A549 (cell line): ENCODE measurements around the gene AHSG. TPM values are rescaled to one million over a fixed set of nuclear protein-coding genes. Genes with fewer than 3 reads are reported as not detected.

ENCODE experiments used
- ATAC-seq, 2 experiments: fragments of 200-7000 bp in 1 of 2; fragments of >200 bp in 1 of 2; cut with Nextera tagmentation in 1 of 2; cut with Tn5 transposase in 1 of 2; 3 replicates each; pipeline versions ENCODE4 v1.8.0 to v1.9.1; 2018 to 2020; ENCODE audit warnings: mild to moderate bottlenecking in 1 of 2, moderate library complexity in 1 of 2
- CTCF ChIA-PET: fragments of 300-600 bp; sonication (Branson Sonifier 250); formaldehyde crosslinking; extraction: SDS; loops from one replicate; lab custom pipeline; 2021; ENCODE audit warnings: antibody characterized with exemption, inconsistent platforms; lab: Yijun Ruan, JAX
- POLR2A ChIA-PET: fragments of 350-600 bp; formaldehyde crosslinking; extraction: SDS; loops from one replicate; lab custom pipeline; 2021; ENCODE audit warnings: antibody characterized with exemption, inconsistent platforms; lab: Yijun Ruan, JAX
- DNase-seq, 2 experiments: peaks; one replicate each; pipeline versions ENCODE4 v3.0.0 to v3.0.0-alpha.2; 2011 to 2016; ENCODE audit warnings: low read depth in 1 of 2, low spot score in 1 of 2
- FAIRE-seq: peaks from 2 replicates; lab custom pipeline; 2011; peaks lifted over from hg19 to GRCh38; lab: Jason Lieb, UNC
- H3K27ac ChIP-seq, 2 experiments: fragments of >200 bp; sonication (Bioruptor Twin); formaldehyde crosslinking; 3 replicates each; pipeline ENCODE4 v1.5.1; 2016 to 2017
- H3K4me1 ChIP-seq: fragments of >200 bp; sonication (Bioruptor Twin); formaldehyde crosslinking; 3 replicates; pipeline ENCODE4 v1.6.1; 2016
- H3K4me2 ChIP-seq: fragments of >200 bp; sonication (Bioruptor Twin); formaldehyde crosslinking; 3 replicates; pipeline ENCODE4 v1.6.1; 2016
- H3K4me3 ChIP-seq: fragments of >200 bp; sonication (Bioruptor Twin); formaldehyde crosslinking; 3 replicates; pipeline ENCODE4 v1.5.1; 2016
- H3K9me3 ChIP-seq: fragments of >200 bp; sonication (Bioruptor Twin); formaldehyde crosslinking; 3 replicates; pipeline ENCODE4 v1.6.1; 2016
- EP300 ChIP-seq, 2 experiments: fragments of >200 bp; sonication (Bioruptor Twin); formaldehyde crosslinking; IDR thresholded peaks; 2 replicates in 1 of 2; 3 replicates in 1 of 2; pipeline ENCODE4 v1.6.1; 2016 to 2017
- FOXS1 ChIP-seq: fragments of 250-450 bp; sonication (Bioruptor Pico); IDR thresholded peaks from 2 replicates; pipeline ENCODE4 v1.5.0; 2020; ENCODE audit warnings: mild to moderate bottlenecking, moderate library complexity
- NPAS2 ChIP-seq: fragments of 250-450 bp; sonication (Bioruptor Pico); IDR thresholded peaks from 2 replicates; pipeline ENCODE4 v1.8.0; 2022; ENCODE audit warnings: mild to moderate bottlenecking, moderate library complexity, borderline replicate concordance
- POLR2A ChIP-seq: IDR thresholded peaks from 2 replicates; pipeline ENCODE4 v1.6.1; 2012; ENCODE audit warnings: mild to moderate bottlenecking, low read length
- RAD21 ChIP-seq, 2 experiments: fragments of >200 bp in 1 of 2; sonication (Bioruptor Twin) in 1 of 2; formaldehyde crosslinking in 1 of 2; IDR thresholded peaks in 1 of 2; conservative IDR thresholded peaks in 1 of 2; 2 replicates in 1 of 2; 3 replicates in 1 of 2; pipeline ENCODE4 v1.6.1; 2012 to 2018; ENCODE audit warnings: inconsistent platforms in 1 of 2
- SMC3 ChIP-seq: fragments of >200 bp; sonication (Bioruptor Twin); formaldehyde crosslinking; IDR thresholded peaks from 3 replicates; pipeline ENCODE4 v1.6.1; 2018; ENCODE audit warnings: inconsistent platforms
- ZC3H11A ChIP-seq: fragments of 450-650 bp; IDR thresholded peaks from 2 replicates; pipeline ENCODE4 v1.6.1; 2014; ENCODE audit warnings: antibody characterized with exemption, mild to moderate bottlenecking
- ZSCAN20 ChIP-seq: fragments of 250-450 bp; sonication (Bioruptor Pico); IDR thresholded peaks from 2 replicates; pipeline ENCODE4 v1.8.0; 2022; ENCODE audit warnings: mild to moderate bottlenecking, moderate library complexity
- WGBS: methylation state at CpG from one replicate; pipeline ENCODE4 v1.1.6; 2017; ENCODE audit errors: missing lambda C conversion rate; 5-methylcytosine and 5-hydroxymethylcytosine counted together
- polyA plus RNA-seq, 4 experiments: library from polyadenylated mRNA; depleted of rRNA in 3 of 4; stranded (reverse); fragments of >200 nt; fragmentation: RNase III in 1 of 4; extraction: RNeasy Plus Mini Kit Qiagen cat#74134 plus additional on column Dnase treatment in 1 of 4; gene quantifications; 2 replicates in 3 of 4; 3 replicates in 1 of 4; pipeline ENCODE4 v1.2.3, GENCODE V29; 2011 to 2017
- TF ChIP-seq, protein P1 (sequence below): IDR thresholded peaks from 2 replicates; pipeline ENCODE4 v1.6.1; 2012; ENCODE audit warnings: low read depth, borderline replicate concordance
- TF ChIP-seq, protein P2 (sequence below): fragments of 250-450 bp; sonication (Bioruptor Pico); IDR thresholded peaks from 2 replicates; pipeline ENCODE4 v1.5.0; 2021; ENCODE audit warnings: mild to moderate bottlenecking, moderate library complexity, borderline replicate concordance
- TF ChIP-seq, protein P3 (sequence below): fragments of >200 bp; sonication (Bioruptor Twin); formaldehyde crosslinking; IDR thresholded peaks from 2 replicates; pipeline ENCODE4 v1.6.1; 2016
- TF ChIP-seq, protein P4 (sequence below): IDR thresholded peaks from 2 replicates; pipeline ENCODE4 v1.6.1; 2012
- TF ChIP-seq, protein P5 (sequence below): fragments of >200 bp; sonication (Bioruptor Twin); formaldehyde crosslinking; IDR thresholded peaks from 3 replicates; pipeline ENCODE4 v1.5.1; 2016

The AHSG gene
- polyA plus RNA-seq, 2 of the 4 experiments (the other 2 are of a cell fraction) = 0.08 to 0.49 TPM

DNA sequence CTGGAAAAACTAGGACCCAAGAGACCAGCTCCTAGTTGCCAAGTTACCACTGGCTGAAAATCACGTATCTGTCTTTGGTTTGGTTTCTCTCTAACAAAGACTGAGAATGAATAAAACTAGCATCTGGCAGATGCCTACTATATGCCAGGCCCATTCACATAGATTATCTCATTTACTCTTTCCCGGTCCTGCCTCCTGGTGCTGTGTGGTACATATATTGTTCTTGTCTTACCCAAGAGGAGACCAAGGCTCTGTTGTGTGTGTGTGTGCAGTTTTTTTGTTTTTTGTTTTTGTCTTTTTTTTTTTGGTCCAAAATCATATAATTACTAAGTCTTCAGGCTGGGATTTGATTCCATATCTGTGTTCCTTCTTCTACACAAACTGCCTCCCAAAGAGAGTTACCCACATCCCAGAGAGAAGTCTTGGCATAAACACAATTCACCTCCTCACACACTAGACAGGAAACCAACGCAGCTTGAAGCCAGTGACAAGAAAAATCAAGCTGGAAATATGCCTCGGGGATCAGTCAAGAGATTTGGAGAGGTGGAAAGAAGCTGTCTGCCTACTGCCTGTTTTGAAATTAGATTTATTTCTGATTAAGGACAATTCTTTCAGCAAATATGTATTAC is 891 bp downstream of the AHSG start (continued):
- TF ChIP-seq, protein P1, sequence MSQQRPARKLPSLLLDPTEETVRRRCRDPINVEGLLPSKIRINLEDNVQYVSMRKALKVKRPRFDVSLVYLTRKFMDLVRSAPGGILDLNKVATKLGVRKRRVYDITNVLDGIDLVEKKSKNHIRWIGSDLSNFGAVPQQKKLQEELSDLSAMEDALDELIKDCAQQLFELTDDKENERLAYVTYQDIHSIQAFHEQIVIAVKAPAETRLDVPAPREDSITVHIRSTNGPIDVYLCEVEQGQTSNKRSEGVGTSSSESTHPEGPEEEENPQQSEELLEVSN = no peak
- TF ChIP-seq ZSCAN20 (CRISPR knock-in tag) (no peak), POLR2A (no peak), FOXS1 (no peak), NPAS2 (CRISPR knock-in tag) (no peak)
- TF ChIP-seq, protein P2, sequence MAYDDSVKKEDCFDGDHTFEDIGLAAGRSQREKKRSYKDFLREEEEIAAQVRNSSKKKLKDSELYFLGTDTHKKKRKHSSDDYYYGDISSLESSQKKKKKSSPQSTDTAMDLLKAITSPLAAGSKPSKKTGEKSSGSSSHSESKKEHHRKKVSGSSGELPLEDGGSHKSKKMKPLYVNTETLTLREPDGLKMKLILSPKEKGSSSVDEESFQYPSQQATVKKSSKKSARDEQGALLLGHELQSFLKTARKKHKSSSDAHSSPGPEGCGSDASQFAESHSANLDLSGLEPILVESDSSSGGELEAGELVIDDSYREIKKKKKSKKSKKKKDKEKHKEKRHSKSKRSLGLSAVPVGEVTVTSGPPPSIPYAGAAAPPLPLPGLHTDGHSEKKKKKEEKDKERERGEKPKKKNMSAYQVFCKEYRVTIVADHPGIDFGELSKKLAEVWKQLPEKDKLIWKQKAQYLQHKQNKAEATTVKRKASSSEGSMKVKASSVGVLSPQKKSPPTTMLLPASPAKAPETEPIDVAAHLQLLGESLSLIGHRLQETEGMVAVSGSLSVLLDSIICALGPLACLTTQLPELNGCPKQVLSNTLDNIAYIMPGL (CRISPR knock-in tag) = no peak
- TF ChIP-seq, protein P3, sequence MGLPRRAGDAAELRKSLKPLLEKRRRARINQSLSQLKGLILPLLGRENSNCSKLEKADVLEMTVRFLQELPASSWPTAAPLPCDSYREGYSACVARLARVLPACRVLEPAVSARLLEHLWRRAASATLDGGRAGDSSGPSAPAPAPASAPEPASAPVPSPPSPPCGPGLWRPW = no peak

DNA sequence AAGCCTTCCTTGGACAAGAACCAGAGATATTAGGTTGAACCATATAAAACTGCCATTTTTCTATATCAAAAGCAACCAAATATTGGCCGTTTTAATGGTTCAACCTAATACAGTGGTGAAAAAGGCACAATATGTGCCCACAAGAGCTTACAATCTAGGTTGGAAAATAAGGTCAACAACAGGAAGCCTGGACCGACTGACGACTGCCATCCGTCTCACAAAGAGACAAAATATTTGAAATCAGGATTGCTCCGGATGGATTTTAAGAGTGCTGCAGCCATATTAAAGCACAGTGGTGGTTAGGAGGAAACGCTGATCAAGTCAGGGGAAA is 1.4 kb downstream of the AHSG start:
- POLR2A ChIA-PET = interaction anchor here (0.6 kb wide), 2 partner anchors 169 to 170 kb away, joined by 3 read pairs; partner anchors contain the start of gene EIF4A2
- no peak for TF ChIP-seq EP300 (IDR thresholded peaks at IDR 0.05)
- TF ChIP-seq, all 56 proteins: peak for 0
- Histone ChIP-seq H3K9me3 (no peaks in the 10 kb centered on the region), H3K4me1 (peaks cover 8% of the 10 kb centered on the region), H3K4me2 (no peak overlapping the region), H3K4me3 (no peak overlapping the region), H3K27ac (peak overlapping the region in 1 of 2 experiments; percentile 53; a peak in 2 of 6 replicates)
- 50% methylated on average over 6 of the region's 6 CpGs for WGBS
- DNase-seq (no peak), ATAC-seq (no peak), FAIRE-seq (no peak)
- CTCF ChIA-PET = interaction anchor here (0.7 to 5.5 kb wide), 38 partner anchors 7 to 671 kb away, joined by 3 to 62 read pairs (median 5); partner anchors contain the start of genes DNAJB11, FETUB and TBCCD1

DNA sequence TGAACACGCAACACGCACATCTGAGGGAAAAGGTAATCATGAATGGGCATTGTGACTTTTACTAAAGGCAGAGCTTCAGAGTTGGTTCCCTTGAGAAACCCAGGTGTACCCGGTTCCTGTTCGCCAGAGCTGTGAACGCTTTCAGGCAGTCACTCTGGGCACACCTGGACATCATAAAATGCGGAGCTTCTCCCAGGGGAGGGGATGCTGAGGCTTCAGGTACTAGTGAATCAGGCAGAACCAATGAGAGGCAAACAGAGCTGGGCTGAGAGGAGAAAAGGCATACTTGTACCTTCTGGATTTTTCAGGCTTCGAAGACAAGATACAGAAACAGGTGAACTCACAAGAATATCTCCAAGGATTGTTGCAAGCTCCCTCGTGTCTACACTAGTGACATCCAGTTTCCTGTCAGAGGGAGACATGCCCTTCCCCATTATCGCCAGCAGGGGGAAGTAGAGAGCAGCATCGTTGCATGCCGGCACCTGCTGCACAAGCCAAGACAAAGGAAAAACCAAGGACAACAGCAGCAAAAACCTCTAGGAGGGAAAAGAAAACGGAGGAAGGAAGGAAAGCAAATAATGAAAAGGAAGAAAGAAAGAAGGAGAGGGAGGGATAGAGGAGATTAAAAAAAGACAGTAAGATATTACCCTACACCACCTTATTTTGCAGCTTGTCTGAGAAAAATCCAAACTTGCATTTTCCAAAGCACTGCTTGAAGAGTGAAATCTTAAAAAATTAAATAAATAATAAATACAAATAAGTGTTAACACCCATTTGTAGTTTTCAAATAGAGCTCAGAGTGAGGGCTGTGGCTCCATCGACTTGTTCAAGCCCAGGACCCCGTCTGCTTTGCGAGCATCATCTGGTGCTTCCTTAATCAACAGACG is 2.0 kb downstream of the AHSG start:
- peak; percentile 71 to 76 for DNase-seq
- H3K4me3 ChIP-seq = no peak overlapping the region
- TF ChIP-seq, protein P4, sequence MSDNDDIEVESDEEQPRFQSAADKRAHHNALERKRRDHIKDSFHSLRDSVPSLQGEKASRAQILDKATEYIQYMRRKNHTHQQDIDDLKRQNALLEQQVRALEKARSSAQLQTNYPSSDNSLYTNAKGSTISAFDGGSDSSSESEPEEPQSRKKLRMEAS = peak; percentile 45; the same call in 1 of the 2 replicates
- TF ChIP-seq, protein P5, sequence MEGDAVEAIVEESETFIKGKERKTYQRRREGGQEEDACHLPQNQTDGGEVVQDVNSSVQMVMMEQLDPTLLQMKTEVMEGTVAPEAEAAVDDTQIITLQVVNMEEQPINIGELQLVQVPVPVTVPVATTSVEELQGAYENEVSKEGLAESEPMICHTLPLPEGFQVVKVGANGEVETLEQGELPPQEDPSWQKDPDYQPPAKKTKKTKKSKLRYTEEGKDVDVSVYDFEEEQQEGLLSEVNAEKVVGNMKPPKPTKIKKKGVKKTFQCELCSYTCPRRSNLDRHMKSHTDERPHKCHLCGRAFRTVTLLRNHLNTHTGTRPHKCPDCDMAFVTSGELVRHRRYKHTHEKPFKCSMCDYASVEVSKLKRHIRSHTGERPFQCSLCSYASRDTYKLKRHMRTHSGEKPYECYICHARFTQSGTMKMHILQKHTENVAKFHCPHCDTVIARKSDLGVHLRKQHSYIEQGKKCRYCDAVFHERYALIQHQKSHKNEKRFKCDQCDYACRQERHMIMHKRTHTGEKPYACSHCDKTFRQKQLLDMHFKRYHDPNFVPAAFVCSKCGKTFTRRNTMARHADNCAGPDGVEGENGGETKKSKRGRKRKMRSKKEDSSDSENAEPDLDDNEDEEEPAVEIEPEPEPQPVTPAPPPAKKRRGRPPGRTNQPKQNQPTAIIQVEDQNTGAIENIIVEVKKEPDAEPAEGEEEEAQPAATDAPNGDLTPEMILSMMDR = peak; percentile 71
- TF ChIP-seq RAD21 (conservative IDR thresholded peaks at IDR 0.05 in 1 of 2, IDR thresholded peaks at IDR 0.05 in 1 of 2) (peak; percentile 55 to 70), ZC3H11A (no peak), SMC3 (peak; percentile 64)
- no peak for FAIRE-seq
- H3K4me1 ChIP-seq = peaks cover 8% of the 10 kb centered on the region
- peak; percentile 67 to 77; a peak in 4 of 6 replicates for ATAC-seq
- WGBS = 34% methylated on average over 14 of the region's 16 CpGs
- ChIA-PET POLR2A (interaction anchor here (0.6 kb wide), 2 partner anchors 168 to 169 kb away, joined by 3 read pairs; partner anchors contain the start of gene EIF4A2), CTCF (interaction anchor here (0.7 to 5.5 kb wide), 46 partner anchors 8 to 671 kb away, joined by 3 to 62 read pairs (median 4); partner anchors contain the start of genes DNAJB11, FETUB and TBCCD1)
- no peak overlapping the region for H3K4me2 ChIP-seq
- peak overlapping the region in 1 of 2 experiments; percentile 53; a peak in 2 of 6 replicates for H3K27ac ChIP-seq
- H3K9me3 ChIP-seq = no peaks in the 10 kb centered on the region
